HG03159 (cell line): ENCODE results near the gene RCVRN.

Source experiments
- ATAC-seq: cut with Tn5 transposase; IDR thresholded peaks from one replicate; pipeline ENCODE4 v1.9.1; 2021; ENCODE audit warnings: mild to moderate bottlenecking, moderate library complexity; ENCODE audit not compliant: unreplicated experiment

Gene RCVRN

DNA sequence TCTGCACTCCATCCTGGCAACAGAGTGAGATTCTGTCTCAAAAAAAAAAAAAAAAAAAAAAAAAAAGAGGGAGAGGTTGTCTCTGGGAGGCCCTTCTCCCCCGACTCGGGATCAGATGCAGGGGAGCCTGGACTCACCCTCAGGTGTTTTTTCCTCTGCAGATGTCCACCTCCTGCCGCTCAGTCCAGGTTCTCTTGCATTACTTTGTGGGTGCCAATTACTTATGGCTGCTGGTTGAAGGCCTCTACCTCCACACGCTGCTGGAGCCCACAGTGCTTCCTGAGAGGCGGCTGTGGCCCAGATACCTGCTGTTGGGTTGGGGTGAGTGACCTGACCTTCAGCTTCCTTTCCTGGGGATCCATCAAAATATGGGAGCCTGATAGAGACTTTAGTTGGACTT, 45.3 kb downstream of the RCVRN start:
- ATAC-seq: no peak

DNA sequence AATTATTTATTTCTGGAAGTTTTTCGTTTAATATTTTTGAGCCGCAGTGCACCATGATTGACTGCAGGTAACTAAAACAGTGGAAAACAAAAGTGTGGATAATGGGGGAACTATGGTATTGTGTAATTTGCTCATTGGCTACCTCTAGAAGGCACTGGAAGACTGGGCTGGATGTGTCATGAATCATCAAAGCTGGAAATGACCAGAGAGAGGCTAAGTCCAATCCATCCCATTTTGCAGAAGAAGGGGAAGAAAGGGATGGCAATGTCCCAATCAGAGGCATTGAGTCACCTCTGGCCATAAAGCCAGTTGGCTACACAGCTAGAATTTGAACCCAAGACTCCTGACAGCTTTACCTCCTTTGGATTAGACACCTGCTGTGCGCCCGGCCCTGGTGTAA, 50.0 kb downstream of the RCVRN start:
- no peak for ATAC-seq

DNA sequence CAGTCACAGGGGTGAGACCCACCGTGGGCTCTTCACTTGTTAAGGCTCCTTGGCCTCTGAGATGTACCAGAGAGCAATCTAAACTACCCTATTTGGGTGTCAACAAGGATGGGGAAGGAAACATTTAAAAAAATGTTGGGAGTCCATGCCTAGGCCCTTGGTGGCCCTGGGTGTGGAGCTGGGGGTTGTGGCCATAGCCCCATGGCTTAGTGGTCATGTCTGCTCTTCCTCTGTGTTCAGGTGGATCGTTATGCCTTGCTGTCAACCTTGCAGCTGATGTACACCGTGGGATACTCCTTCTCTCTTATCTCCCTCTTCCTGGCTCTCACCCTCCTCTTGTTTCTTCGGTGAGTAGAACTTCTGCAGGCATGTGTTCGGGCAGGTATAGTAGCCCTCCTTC, 50.8 kb downstream of the RCVRN start:
- ATAC-seq: no peak

DNA sequence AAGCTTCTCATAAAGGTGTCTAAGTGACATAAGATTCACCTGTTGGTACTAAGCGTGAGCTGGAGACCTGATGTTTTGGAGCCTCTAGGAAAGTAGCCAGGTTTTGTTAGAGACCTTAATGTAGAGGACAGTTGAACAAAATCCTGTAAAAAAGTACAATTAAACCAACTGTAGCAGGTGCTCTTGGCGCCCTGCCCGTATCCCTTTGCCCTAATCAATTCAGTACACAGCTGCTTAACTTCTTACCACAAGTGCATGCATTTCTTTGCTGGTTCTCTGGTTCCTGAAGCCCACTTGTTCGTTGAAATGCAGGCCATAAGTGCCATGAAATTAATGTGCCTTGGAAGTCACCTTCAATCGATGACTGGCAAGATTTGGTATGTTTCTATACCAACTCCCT, 54.9 kb downstream of the RCVRN start:
- no peak for ATAC-seq
